ENCODE results near the gene EIF4EBP3.

EIF4EBP3 gene

DNA sequence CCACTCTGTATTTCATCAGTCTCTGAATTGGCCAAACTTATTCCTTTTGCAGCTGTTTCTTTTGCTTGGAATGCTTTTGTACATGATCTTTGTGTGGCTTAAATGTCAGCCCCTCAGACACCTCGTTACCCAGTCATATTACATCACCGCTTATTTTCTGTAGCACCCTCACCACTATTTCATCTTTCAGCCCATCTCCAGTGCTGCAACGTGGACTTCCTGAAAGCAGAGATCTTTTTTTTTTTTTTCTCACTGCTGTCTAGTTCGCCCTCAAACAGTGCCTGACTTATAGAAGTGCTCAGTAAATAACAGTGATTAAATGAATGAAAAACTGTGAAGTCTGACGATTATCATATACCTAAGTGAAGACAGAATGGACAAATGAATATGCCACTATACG is 9.0 kb downstream of the EIF4EBP3 start:
- DNase-seq, result no peak
- intact Hi-C loops (cut with DNase I; ENCODE audit: low total_unique reads), result no loop called here
- peaks cover 3 to 23% (median 13%) of the 10 kb centered on the region in 3 donors for H3K36me3 ChIP-seq
- H3K27me3 ChIP-seq, result no peaks in the 10 kb centered on the region
- H3K4me3 ChIP-seq, result peak overlapping the region; percentile 71 to 86
- no peaks in the 10 kb centered on the region for H3K9me3 ChIP-seq
- peak overlapping the region; percentile 85 to 91 for H3K27ac ChIP-seq
- H3K4me1 ChIP-seq, result peaks cover 4 to 32% (median 18%) of the 10 kb centered on the region in 4 donors
- TF ChIP-seq, protein P1, sequence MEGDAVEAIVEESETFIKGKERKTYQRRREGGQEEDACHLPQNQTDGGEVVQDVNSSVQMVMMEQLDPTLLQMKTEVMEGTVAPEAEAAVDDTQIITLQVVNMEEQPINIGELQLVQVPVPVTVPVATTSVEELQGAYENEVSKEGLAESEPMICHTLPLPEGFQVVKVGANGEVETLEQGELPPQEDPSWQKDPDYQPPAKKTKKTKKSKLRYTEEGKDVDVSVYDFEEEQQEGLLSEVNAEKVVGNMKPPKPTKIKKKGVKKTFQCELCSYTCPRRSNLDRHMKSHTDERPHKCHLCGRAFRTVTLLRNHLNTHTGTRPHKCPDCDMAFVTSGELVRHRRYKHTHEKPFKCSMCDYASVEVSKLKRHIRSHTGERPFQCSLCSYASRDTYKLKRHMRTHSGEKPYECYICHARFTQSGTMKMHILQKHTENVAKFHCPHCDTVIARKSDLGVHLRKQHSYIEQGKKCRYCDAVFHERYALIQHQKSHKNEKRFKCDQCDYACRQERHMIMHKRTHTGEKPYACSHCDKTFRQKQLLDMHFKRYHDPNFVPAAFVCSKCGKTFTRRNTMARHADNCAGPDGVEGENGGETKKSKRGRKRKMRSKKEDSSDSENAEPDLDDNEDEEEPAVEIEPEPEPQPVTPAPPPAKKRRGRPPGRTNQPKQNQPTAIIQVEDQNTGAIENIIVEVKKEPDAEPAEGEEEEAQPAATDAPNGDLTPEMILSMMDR (IDR thresholded peaks at IDR 0.05), result no peak

DNA sequence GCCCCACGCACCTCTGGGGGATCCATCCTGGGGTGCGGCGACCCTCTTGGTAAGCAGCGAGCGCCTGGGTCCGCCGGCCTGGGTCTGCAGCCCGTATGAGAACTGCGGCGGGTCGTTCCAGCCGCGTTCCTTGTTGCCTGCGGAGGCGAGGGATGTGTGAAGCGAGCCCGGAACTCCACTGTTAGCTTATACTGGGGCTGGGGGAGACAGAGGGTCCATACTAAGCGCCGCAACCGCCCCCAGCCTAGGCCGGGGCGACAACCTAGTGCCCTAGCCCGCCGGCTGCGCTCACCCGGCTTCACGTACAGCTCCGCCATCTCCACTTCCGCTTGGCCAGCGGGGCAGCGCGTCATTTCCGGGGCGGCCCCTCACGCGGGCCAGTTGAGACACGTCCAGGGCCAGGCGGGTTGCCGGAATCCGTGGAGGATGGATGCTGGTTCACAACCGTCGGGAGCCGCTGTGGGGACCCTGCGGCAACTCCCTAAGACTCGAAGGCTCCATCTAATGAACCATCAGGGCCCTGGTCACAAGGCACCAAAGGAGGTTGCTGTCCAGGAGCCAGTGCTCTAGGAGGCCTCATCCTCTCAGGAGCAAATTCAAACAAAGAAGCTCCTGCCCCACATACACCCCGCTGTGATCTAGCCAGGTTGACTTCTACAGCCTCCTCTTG is 9.8 kb downstream of the EIF4EBP3 start, which contains the start of gene SRA1:
SRA1 (minus strand) TSS at position 338 of the 670 bp plus-strand sequence; CDS start at position 317, 21 bp downstream.
- peak; percentile 94 for DNase-seq
- H3K27me3 ChIP-seq, result no peaks in the 10 kb centered on the region
- peak within 1 kb of the TSS; percentile 85 to 91 for H3K27ac ChIP-seq
- TF ChIP-seq, protein P1 (IDR thresholded peaks at IDR 0.05), result no peak
- peak within 1 kb of the TSS; percentile 71 to 86 for H3K4me3 ChIP-seq
- peaks cover 0 to 23% (median 13%) of the 10 kb centered on the region in 3 donors for H3K36me3 ChIP-seq
- H3K4me1 ChIP-seq, result peaks cover 4 to 39% (median 22%) of the 10 kb centered on the region in 4 donors
- intact Hi-C loops (cut with DNase I; ENCODE audit: low total_unique reads), result no loop called here
- no peaks in the 10 kb centered on the region for H3K9me3 ChIP-seq

DNA sequence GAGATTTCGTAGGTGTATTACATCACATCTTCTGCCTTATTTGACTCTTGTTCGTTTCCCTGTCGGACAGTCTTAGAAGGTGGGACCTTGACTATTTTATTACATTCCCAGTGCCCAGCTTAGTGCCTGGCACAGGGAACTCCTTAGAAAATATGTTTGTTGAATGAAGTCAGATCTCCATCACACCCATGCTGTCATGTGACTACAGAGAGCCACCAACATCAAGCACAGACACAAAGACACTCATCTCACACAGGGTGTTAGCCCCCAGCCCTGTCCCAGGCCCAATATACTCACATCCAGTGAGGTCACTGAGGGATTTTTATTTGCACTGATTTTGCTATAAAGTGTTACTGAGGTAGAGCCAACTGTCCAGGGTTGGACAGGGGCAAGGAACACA is 10.5 kb downstream of the EIF4EBP3 start:
- peaks cover 4 to 46% (median 25%) of the 10 kb centered on the region in 4 donors for H3K4me1 ChIP-seq
- H3K9me3 ChIP-seq, result no peaks in the 10 kb centered on the region
- no peaks in the 10 kb centered on the region for H3K27me3 ChIP-seq
- intact Hi-C loops (cut with DNase I; ENCODE audit: low total_unique reads), result no loop called here
- no peak overlapping the region for H3K4me3 ChIP-seq
- H3K27ac ChIP-seq, result peak overlapping the region; percentile 85 to 91
- DNase-seq, result no peak
- H3K36me3 ChIP-seq, result peaks cover 0 to 24% (median 13%) of the 10 kb centered on the region in 3 donors
- TF ChIP-seq, protein P1 (IDR thresholded peaks at IDR 0.05), result no peak

DNA sequence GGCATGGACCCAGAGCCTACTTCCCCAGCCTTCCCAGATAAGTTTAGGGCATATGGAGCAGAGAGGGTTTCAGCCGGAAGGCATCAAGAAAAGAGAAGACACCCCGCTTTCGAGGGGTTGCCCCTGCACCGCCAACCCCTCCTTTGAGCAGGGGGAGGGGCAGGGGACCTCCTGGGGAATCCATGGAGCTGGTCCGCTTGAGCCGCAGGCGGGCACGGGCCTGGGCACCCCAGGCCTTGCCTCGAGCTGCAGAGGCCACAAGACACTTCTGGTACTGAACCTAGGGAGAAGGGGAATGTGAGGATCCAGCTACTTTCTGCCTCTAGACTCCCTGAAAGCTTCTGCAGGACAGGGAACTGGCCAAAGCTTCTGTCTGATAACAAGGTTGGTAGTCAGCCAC is 11.1 kb downstream of the EIF4EBP3 start:
- DNase-seq, result no peak
- intact Hi-C loops (cut with DNase I; ENCODE audit: low total_unique reads), result no loop called here

DNA sequence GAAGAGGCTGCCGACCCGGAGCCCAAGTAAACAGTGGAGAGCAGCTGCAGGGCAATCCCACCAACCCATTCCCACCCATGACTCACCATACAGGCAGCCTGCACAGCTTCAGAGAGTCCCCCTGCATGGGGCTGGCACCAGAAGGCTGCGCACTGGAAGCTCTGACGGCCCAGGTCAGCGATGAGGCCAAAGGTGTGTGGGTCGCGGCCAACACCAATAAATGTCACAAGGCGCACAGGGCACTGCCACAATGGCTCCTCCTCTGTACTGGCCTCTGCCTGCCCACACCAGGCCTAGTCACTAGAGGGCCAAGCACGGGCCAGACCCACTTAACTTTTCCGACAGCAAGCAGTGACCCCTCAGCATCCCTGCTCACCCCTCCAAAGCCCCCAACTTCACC is 12.8 kb downstream of the EIF4EBP3 start:
- Histone ChIP-seq H3K36me3 (peaks cover 0 to 24% (median 13%) of the 10 kb centered on the region in 3 donors), H3K4me1 (peaks cover 4 to 48% (median 30%) of the 10 kb centered on the region in 4 donors), H3K27me3 (no peaks in the 10 kb centered on the region), H3K4me3 (no peak overlapping the region), H3K9me3 (no peaks in the 10 kb centered on the region), H3K27ac (no peak overlapping the region)
- intact Hi-C loops (cut with DNase I; ENCODE audit: low total_unique reads), result loop anchor here (10.0 kb wide), 2 partner anchors 155 kb away; partner anchors contain the start of gene ANKHD1
- TF ChIP-seq, protein P1 (IDR thresholded peaks at IDR 0.05), result no peak
- no peak for DNase-seq

More for the DNA sequence above, 11.1 kb downstream of the EIF4EBP3 start:
- peak overlapping the region; percentile 85 to 91 for H3K27ac ChIP-seq
- no peaks in the 10 kb centered on the region for H3K27me3 ChIP-seq
- TF ChIP-seq, protein P1 (IDR thresholded peaks at IDR 0.05), result no peak
- peaks cover 0 to 24% (median 13%) of the 10 kb centered on the region in 3 donors for H3K36me3 ChIP-seq
- H3K4me1 ChIP-seq, result peaks cover 4 to 51% (median 30%) of the 10 kb centered on the region in 4 donors
- H3K4me3 ChIP-seq, result no peak overlapping the region
- no peaks in the 10 kb centered on the region for H3K9me3 ChIP-seq

All from tibial artery (tissue), 4 donors.